UCSD-AML1 (cell line): ENCODE data around the gene DGKZ.

Source experiments
- DNase-seq: peaks from one replicate; lab custom pipeline; 2025; ENCODE audit not compliant: unreplicated experiment; lab: John Stamatoyannopoulos, UW

DGKZ gene

DNA sequence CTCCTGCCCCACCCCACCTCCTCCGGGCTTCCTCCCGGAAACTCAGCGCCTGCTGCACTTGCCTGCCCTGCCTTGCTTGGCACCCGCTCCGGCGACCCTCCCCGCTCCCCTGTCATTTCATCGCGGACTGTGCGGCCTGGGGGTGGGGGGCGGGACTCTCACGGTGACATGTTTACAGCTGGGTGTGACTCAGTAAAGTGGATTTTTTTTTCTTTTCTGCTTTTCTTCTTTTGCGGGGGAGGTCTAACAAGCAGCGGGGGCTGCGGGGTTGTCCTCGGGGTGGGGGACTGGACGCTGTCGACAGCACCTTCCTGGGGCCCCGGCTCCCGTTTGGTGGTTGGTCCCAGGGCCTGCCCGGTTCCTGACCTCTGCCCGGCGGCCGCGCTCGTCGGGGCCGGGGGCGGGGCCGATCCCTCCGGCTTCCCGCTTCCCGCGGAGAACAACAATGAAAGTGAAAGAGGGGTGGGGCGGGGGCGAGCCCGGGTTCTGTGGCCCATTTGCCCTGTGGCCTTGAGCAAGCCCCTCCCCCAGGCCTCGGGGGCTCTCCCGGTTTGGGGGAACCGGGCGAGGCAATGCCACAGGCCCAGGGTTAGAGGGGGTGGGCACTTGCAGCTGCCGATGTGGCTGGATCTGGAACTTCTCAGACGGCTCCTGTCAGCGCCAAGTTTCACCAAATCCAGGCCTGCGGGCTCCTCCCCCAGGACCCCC is 33.2 kb downstream of the DGKZ start:
- no peak for DNase-seq

DNA sequence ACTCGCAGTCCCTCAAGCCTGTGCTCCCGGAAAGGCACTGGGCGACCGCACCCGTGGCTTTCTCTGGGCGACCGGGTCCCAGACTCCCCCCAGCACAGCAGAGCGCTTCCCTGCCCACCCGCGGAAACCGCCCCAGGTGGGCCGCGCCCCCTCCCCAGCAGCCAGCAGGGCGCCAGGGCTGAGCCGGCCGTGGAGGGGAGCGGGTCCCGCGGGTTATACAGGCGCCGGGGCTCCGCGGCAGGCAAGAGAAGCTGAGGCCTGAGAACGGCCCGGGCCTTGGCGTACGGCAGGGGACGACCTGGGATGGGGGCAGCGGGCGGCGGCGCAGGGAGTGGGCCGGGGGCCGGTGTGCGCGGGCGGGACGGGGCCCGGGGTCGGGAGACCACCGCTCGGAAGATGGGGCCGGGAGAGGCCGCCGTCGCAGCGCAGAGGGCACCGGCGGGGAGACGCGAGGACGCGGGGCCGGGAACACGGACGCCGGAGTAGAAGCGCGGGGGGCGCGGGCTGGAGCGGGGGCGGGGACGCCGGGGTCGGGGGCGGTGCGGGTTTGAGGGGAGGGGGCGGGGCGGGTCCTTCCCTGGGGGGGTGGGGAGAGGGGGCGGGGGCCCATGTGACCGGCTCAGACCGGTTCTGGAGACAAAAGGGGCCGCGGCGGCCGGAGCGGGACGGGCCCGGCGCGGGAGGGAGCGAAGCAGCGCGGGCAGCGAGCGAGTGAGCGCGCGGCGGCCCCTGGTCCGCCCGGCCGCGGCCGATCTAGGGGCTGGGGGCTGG is 34.0 kb downstream of the DGKZ start, which contains the start of gene MDK:
Gene MDK, plus strand, starts transcription at position 622 of the 771 bp plus-strand sequence. CDS start 389 bp downstream, outside the sequence.
- DNase-seq, result no peak

DNA sequence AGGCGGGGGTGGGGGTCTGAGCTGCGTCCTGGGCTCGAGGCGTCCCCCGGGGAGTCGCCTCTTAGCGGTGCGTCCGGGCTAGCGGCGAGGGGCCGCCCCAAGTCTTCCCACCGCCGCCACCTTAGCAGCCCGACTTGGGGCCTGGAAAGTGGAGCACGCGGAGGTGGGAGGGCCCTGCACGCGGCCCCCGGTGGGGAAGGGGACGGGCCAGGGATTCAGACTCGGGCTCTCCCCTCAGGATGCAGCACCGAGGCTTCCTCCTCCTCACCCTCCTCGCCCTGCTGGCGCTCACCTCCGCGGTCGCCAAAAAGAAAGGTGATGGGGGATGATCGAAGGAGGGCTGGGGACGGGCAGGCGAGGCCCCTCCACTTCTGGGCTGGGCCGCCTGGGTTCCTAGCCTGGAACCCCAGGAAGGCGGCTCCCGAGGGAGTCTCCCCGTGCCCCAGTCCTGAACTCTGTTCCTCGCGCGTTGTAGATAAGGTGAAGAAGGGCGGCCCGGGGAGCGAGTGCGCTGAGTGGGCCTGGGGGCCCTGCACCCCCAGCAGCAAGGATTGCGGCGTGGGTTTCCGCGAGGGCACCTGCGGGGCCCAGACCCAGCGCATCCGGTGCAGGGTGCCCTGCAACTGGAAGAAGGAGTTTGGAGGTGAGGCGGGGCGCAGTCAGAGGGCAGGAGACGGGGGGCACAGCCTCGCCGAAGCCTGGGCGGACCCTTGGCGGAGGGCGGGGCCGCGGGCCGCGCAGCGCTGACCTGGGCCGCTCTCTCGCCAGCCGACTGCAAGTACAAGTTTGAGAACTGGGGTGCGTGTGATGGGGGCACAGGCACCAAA is 34.8 kb downstream of the DGKZ start:
- DNase-seq, result no peak

DNA sequence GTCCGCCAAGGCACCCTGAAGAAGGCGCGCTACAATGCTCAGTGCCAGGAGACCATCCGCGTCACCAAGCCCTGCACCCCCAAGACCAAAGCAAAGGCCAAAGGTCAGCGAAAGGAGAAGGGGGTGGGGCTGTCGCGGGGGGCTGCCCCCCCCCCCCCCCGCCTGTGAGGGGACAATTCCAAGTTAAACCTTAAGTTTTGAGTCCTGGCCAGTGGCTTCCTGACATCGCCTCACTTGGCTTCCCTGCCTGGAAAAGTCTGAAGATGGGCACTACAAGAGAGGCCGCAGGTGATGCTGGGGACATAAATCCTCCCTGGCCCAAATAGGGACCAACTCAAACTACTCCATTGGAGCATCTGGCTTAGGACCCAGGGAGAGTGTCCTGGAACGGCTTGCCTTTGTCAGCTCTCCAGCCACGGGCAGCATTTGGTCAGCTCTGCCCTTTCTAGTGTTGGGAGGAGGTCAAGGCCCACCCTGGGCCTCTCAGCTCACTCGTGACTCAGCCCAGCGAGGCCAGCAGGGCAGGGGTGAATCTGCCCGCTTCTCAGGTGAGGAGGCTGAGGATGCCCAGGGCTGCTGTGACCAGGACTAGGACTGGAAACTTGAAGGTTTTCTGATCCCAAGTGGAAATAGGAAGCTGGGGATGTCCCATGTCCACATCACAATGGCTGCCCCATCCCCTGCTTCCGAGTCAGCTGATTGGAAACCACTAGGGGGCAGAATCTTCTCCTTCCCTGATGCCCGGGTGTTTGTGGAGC is 35.6 kb downstream of the DGKZ start:
- no peak for DNase-seq

DNA sequence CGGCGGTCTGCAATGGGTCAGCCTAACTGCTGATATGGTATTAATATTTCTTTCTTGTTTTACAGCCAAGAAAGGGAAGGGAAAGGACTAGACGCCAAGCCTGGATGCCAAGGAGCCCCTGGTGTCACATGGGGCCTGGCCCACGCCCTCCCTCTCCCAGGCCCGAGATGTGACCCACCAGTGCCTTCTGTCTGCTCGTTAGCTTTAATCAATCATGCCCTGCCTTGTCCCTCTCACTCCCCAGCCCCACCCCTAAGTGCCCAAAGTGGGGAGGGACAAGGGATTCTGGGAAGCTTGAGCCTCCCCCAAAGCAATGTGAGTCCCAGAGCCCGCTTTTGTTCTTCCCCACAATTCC is 36.1 kb downstream of the DGKZ start:
- no peak for DNase-seq

DNA sequence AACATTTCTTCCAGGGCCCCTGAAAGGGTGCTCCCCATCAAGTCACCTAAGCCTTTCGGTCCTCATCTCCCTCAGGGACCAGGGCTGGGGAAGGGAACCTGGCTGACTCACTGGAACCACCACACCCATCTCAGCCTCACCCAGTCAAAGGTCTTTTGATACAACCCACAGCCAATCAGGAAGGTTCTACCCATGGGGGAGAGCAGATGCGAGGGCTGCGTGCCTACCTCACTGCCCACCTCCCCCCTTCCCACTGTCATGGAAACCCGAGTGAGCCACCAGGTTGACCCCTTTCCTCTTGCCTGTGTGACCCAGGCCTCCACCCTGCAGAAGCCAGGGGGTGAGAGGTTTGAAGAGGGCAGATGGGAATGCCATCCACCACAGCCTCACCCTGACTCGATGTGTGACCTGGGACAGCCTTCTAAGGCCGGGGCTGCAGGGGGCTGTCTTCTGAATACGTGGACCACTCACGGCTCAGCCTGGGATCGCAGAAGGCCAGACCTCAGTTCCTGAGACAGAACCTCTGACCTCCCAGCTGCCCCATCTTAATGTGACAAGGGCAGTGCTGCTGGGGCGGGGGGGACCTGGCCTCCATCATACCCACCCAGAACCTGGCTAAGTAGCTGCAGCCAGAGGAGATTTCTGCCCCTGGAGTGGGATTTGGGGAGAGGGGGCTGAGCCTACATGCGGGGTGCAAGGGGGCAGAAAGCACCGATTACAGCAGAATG is 36.9 kb downstream of the DGKZ start:
- DNase-seq, result no peak

DNA sequence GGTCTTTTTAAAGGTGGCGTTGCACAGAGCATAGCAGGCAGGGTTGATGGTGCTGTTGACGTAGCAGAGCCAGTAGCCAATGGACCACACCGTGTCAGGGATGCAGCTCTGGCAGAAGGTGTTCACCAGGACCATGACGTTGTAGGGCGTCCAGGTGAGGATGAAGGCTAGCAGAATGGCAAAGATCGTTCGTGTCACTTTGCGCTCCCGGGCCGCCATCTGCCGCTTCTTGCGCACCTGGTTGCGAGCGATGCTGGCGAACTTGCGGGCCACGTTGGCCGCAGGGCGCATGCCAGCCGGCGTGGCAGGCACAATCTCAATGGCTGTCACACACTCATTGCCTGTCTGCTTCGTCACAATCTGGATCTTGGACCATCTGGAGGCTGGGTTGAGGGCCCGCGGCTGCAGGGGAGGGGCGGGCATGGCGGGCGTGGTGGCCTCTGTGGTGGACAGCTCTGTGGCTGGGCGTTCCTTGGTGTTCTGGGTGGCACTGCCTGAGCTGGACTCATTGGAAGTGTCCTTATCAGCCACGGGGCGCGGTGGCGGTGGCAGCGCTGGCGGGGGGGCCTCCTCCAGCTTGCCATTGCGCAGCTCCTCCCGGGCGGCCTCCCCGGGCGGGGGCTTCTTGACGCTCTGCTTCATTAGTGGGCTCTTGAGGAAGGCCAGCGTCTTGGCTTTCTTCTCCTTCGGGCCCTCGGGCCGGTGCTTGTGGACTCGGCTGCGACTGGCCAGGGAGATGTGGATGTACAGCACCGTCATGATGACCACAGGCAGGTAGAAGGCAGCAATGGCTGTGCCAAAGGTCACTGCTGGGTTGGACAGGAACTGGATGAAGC is 38.1 kb downstream of the DGKZ start:
- DNase-seq, result no peak

DNA sequence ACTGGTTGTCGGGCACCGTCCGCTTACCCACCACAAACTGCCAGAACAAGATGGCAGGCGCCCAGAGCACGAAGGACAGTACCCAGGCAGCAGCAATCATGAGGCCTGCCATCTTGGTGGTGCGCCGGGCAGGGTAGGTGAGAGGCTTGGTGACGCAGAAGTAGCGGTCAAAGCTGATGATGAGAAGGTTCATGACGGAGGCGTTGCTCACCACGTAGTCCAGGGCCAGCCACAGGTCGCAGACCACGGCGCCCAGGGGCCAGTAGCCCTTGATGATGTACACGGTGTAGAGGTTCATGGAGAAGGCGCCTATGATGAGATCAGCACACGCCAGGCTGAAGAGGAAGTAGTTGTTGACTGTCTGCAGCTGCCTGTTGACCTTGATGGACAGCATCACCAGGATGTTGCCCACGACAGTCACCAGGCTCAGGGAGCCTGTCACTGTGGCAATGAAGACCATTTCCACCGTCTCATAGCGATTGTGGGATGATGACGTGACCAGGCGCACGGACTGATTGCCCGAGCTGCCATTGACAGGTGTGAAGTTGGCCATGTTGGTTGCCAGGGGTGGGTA is 38.8 kb downstream of the DGKZ start:
- DNase-seq, result no peak

DNA sequence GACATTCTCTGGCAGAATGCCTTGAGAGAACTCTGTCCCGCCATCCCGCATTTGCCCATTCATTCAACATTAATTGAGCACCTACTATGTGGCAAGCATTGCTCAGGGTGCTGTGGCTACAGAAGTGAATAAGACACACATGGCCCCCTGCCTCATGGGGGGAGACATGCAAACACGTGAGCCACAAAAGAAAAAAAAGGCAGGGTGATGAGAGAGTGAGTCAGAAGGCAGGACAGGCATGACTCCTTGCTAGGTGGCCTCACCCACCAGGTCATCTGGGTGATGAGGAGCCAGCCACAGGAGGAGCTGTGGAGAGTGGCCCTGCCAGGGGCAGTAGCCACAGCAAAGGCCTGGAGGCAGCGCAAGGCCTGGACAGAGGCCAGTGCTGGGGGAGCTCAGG is 39.4 kb downstream of the DGKZ start:
- no peak for DNase-seq

DNA sequence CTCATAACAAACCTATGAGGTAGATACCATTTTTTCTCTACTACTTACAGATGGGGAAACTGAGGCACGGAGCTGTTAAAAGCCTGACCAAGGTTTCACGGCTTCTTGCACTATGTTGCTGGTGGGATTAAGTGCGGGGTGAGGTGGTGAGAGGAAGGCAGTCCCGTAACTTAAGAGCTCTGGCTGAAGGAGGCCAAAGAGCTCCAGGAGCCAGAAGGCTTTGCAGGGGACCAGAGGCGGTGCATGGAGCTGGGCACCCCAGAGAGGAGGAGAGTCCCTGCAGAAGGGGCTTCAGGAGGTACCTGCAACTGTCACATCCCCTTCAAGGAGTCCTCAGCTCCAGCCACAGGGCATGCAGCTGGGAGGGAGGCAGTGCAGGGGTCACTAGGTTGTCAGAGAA is 40.2 kb downstream of the DGKZ start:
- DNase-seq, result no peak

DNA sequence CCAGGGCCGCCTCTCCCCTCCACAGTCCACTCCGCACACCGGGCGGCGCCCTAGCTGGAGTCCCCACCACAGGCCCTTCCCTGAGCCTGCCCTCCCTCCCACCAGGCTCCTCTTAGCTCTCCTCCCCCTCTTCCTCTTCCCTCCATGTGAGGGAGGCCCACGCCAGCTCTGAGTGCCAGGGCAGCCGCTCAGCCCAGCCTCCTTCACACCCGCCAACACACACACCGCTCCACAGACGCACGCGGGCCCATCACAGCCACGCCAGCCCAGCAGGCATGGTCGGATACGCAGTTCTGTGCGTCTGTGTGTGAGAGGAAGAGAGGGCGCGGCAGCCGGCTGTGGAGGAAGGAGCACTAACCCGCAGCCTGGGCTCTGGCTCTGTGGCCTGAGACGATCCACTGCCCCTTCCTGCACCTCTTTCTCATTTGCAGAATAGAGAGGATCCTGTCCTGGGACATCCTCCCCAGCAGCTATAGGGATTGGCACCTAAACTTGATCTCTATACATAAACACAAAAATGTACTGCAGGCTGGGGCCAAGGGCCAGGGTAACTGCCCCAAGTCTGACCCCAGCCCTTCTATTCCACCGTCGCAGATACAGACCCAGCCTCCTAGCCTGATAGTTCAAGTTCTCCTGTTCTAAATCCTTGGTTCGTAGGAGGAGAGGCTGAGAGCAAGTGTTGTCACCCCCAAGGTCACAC is 40.8 kb downstream of the DGKZ start:
- peak; percentile 67 for DNase-seq

DNA sequence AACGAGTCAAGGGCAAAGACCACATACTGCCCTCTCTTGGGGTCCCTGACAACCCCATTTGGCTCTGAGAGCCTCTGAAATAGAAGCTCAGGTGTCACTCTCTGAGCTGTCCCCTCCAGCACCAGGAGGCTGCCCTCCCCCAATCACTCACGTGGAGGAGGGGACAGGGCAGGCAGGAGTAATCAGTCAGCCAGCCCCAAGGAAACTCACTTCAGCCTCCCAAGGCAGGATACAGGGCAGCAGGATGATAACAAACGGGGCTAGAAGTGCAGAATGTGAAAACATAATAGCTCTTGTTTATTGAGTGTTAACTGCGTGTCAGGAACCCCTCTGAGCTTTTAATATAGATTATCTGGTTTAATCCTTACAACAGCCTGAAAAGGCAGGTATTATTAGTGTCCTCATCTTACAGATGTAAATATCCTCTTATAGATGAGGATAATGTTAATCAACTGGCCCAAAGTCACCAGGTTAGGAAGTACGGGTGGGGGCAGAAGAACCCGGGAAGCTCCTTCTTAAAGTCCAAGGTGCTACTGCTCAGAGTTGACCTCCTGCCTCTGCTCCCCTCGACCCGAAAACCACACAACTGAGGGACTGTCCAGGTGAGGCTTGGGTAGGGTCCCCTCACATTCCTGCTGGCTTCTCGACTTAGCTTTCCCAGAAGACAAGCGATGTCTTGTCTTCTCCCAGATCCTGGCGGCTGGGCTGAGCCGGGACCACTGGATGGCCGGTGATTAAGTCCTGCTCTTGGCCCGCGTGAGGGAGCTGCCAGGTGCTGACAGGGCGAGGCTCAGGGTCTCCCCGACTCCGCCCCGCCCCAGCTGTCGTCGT is 41.6 kb downstream of the DGKZ start:
- DNase-seq, result no peak

DNA sequence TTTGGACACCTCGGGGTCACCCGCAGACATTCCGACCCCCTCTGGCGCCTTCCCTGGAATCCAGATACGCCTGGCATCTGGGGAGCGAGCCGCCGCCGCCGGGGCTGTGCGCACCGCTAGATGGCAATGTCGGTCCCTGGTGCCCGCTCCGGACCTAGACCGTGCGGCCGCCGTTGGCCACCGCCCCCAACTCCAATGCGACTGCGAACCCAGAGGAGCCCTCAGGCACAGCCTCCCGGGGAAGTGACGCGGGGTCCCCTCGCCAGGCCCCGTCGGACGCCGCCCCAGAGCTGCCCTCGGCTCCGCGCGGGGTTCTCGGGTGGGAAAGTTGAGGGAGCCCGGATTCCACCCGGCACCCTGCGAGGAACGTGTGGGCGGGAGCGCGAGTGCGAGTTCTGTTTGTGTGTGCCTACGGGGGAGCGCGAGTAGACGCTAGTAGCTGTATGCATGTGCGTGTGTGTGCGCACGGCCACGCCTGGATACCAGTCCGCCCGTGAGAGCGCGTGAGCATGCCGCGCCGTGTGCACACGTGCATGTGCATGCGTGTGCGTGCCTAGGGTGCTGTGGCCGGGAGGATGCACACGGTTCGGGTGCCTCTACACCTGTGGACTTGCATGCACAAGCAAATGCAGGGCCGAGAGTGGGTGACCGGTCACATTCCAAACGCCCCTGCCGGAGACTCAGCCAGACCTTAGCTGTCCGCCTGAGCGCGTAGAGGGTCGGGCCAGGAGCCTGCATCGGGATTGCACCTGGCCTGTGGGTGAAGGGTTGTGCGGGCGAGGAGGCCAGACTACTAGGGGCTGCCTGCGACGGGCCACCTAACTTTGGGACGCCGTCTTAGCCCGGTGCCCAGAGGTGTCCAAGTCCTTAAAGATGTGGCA is 42.4 kb downstream of the DGKZ start:
- peak; percentile 74 for DNase-seq

DNA sequence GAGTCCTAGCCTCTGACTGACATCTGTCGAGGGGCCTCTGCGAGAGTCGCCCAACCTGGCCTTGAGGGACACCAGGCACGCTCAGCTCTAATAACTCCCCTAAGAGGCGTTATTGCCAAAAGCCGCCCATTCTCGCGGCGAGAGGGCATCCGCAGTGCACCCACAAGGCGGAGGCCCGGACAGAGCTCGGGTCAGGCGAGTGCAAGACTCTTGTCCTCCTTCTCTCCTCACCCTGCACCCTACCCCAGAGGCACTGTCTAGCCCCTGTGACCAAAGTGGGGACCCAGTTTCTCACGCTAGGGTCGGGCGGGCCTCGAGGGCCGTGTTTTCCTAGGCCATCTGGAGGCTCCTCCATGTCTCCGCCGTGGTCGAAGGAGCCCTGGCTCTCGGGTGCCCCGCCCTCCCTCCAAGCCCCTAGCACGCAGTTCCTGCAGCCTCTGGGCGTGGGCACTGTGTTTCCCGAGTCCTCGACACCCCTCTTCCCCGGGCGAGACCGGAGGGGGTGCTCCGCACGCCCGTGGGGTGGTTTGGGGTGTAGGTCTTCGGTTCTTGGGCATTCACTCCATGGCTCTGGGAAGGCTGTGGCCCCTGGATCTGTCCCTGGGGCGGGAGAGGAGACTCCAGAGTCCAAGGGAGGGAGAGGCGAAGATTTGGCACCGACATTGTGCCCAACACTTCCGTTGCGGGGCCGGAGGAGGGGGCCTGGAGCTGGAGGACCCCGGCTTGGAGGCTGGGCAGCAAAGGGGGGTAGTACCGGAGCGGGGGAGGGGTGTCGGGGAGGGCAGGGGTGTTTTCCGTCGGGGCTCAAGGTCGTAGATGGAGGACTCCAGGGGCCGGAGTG is 43.3 kb downstream of the DGKZ start:
- no peak for DNase-seq

DNA sequence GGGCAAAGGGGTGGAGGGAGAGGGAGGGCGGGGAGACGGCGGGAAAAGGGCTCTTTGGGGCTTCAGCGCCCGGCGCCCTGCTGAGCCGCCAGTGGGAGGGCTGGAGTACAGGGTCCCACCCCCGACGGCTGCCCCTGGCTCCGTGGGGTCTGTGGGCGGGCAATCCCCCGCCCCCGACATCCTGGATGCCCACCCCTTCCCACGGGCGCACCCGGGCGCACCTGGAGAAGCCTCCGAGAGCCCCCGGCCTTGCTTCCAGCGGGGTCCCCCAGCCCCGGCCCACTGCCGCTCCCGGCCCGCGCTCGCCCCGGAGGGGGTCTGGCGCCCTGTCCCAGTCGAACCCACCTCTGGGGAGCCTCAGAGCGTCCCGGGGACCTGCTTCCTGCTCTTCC is 43.9 kb downstream of the DGKZ start:
- no peak for DNase-seq
